MM.1S (cell line): ENCODE data around the gene REL.
"Not testable (repeated sequence)": the region's sequence is repeated elsewhere in the genome, so short reads cannot be mapped to it uniquely, and the experiment has no call there.

Experiments used
- DNase-seq: peaks from one replicate; pipeline ENCODE4 v3.0.0-alpha.2; 2015
- H2AFZ ChIP-seq: fragments of 300-600 bp; sonication (generic); 2 replicates; pipeline ENCODE4 v1.6.0; 2016; ENCODE audit warnings: antibody characterized with exemption, low read length
- H3F3A ChIP-seq: fragments of 300-600 bp; sonication (generic); 2 replicates; pipeline ENCODE4 v1.6.1; 2016; ENCODE audit warnings: mild to moderate bottlenecking, antibody characterized with exemption, low read length, moderate library complexity, mixed read lengths; ENCODE audit not compliant: insufficient read depth
- H3K27ac ChIP-seq: fragments of 300-600 bp; sonication (generic); 2 replicates; pipeline ENCODE4 v1.5.1; 2016; ENCODE audit warnings: mild to moderate bottlenecking, low read length
- H3K27me3 ChIP-seq: fragments of 300-600 bp; sonication (generic); replicated peaks from 2 replicates; pipeline ENCODE4 v1.6.0; 2016; ENCODE audit warnings: low read length; ENCODE audit not compliant: insufficient read depth
- H3K36me3 ChIP-seq: fragments of 300-600 bp; sonication (generic); replicated peaks from 2 replicates; pipeline ENCODE4 v1.6.1; 2016; ENCODE audit warnings: mild to moderate bottlenecking, low read length, mixed read lengths; ENCODE audit not compliant: insufficient read depth
- H3K4me1 ChIP-seq: fragments of 300-600 bp; sonication (generic); 2 replicates; pipeline ENCODE4 v1.6.1; 2016; ENCODE audit warnings: low read length, mixed read lengths
- H3K4me2 ChIP-seq: fragments of 300-600 bp; sonication (generic); 2 replicates; pipeline ENCODE4 v1.6.0; 2016; ENCODE audit warnings: low read depth, low read length
- H3K4me3 ChIP-seq: fragments of 300-600 bp; sonication (generic); 2 replicates; pipeline ENCODE4 v1.5.1; 2016; ENCODE audit warnings: low read length, mixed read lengths
- H3K79me2 ChIP-seq: fragments of 300-600 bp; sonication (generic); 2 replicates; pipeline ENCODE4 v1.6.1; 2016; ENCODE audit warnings: mixed run types, low read length, mixed read lengths
- H3K9ac ChIP-seq: fragments of 300-600 bp; sonication (generic); 2 replicates; pipeline ENCODE4 v1.6.1; 2016; ENCODE audit warnings: low read length, mixed read lengths
- H3K9me2 ChIP-seq: fragments of 300-600 bp; sonication (generic); replicated peaks from 2 replicates; pipeline ENCODE4 v1.6.1; 2016; ENCODE audit warnings: mild to moderate bottlenecking, low read length, mixed read lengths; ENCODE audit not compliant: insufficient read depth
- H3K9me3 ChIP-seq: fragments of 300-600 bp; sonication (generic); replicated peaks from 2 replicates; pipeline ENCODE4 v1.6.1; 2016; ENCODE audit warnings: mild to moderate bottlenecking, low read length, mixed read lengths; ENCODE audit not compliant: insufficient read depth
- H4K20me1 ChIP-seq: fragments of 300-600 bp; sonication (generic); 2 replicates; pipeline ENCODE4 v1.6.1; 2016; ENCODE audit warnings: mild to moderate bottlenecking, low read length, moderate library complexity, mixed read lengths; ENCODE audit not compliant: insufficient read depth
- EZH2 ChIP-seq: fragments of 300-600 bp; sonication (generic); optimal IDR thresholded peaks from 2 replicates; pipeline ENCODE3; 2017; ENCODE audit warnings: low read depth, mild to moderate bottlenecking, antibody characterized with exemption, low read length, mixed read lengths
- EZH2phosphoT487 ChIP-seq: fragments of 300-600 bp; sonication (generic); IDR thresholded peaks from 2 replicates; pipeline ENCODE4 v1.6.1; 2018; ENCODE audit warnings: antibody characterized with exemption, low read length
- TF ChIP-seq, protein P1 (sequence below): fragments of 300-600 bp; sonication (generic); IDR thresholded peaks from 2 replicates; pipeline ENCODE4 v1.5.1; 2016; ENCODE audit warnings: antibody characterized with exemption, low read length, mixed read lengths

Gene REL

DNA sequence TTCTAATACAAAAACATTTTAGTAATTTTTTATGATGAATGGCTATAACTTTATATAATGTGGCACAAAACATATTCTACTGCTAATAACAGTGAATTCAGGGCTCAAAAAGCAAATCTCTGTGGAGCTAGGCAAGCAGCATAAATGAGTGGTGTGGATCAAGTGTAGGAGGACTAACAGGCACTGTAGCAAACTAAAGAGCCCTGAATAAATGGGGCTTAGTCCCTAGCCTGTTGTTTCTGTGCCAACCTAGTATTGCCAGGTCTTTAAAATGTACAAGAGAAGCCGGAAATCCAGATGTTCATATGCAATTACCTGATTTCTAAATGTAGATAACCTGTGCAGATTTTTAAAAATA, 18.5 kb downstream of the REL start:
- no peaks in the 10 kb centered on the region for H3K36me3 ChIP-seq

DNA sequence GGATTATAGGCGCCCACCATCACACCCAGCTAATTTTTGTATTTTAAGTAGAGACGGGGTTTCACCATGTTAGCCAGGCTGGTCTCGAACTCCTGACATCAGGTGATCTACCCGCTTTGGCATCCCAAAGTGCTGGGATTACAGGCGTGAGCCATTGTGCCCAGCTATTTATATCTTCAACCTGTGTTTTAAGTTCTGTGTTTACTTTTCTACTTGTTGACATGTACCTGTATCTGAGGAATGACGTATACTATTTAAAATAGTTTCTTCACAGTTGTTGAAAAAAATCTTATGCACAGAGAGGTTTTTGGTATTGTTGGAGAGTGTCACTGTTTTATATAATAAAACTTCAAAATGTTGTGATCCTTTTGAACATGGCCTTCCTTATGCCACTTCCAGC, 19.9 kb downstream of the REL start:
- H3K9me3 ChIP-seq, DNase-seq, H4K20me1 ChIP-seq, H2AFZ ChIP-seq, H3K4me2 ChIP-seq, H3K4me1 ChIP-seq, H3F3A ChIP-seq, H3K4me3 ChIP-seq, H3K27me3 ChIP-seq, H3K9me2 ChIP-seq, H3K79me2 ChIP-seq, H3K36me3 ChIP-seq, H3K27ac ChIP-seq, H3K9ac ChIP-seq: not testable (repeated sequence)

More for the DNA sequence above, 18.5 kb downstream of the REL start:
- no peaks in the 10 kb centered on the region for H3K9me3 ChIP-seq
- no peak overlapping the region for H3K4me3 ChIP-seq
- no peaks in the 10 kb centered on the region for H3F3A ChIP-seq
- H3K4me1 ChIP-seq: no peaks in the 10 kb centered on the region
- no peaks in the 10 kb centered on the region for H4K20me1 ChIP-seq
- no peak overlapping the region for H3K27ac ChIP-seq
- H2AFZ ChIP-seq: no peak overlapping the region
- DNase-seq: no peak
- H3K4me2 ChIP-seq: no peak overlapping the region
- TF ChIP-seq EZH2 (no peak), EZH2phosphoT487 (no peak)
- TF ChIP-seq, protein P1, sequence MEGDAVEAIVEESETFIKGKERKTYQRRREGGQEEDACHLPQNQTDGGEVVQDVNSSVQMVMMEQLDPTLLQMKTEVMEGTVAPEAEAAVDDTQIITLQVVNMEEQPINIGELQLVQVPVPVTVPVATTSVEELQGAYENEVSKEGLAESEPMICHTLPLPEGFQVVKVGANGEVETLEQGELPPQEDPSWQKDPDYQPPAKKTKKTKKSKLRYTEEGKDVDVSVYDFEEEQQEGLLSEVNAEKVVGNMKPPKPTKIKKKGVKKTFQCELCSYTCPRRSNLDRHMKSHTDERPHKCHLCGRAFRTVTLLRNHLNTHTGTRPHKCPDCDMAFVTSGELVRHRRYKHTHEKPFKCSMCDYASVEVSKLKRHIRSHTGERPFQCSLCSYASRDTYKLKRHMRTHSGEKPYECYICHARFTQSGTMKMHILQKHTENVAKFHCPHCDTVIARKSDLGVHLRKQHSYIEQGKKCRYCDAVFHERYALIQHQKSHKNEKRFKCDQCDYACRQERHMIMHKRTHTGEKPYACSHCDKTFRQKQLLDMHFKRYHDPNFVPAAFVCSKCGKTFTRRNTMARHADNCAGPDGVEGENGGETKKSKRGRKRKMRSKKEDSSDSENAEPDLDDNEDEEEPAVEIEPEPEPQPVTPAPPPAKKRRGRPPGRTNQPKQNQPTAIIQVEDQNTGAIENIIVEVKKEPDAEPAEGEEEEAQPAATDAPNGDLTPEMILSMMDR: no peak
- H3K79me2 ChIP-seq: no peaks in the 10 kb centered on the region
- H3K9me2 ChIP-seq: no peaks in the 10 kb centered on the region
- H3K9ac ChIP-seq: no peak overlapping the region
- no peaks in the 10 kb centered on the region for H3K27me3 ChIP-seq

DNA sequence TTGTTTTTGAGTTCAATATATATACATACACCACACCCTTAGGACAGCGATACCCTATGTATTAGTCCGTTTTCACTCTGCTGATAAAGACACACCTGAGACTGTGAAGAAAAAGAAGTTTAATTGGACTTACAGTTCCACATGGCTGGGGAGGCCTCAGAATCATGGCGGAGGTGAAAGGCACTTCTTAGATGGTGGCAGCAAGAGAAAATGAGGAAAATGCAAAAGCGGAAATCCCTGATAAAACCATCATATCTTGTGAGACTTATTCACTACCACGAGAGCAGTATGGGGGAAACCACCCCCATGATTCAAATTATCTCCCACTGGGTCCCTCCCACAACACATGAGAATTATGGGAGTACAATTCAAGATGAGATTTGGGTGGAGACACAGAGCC, 24.5 kb downstream of the REL start:
- H3K27ac ChIP-seq, H3F3A ChIP-seq, H3K4me1 ChIP-seq, H3K79me2 ChIP-seq, H3K9me3 ChIP-seq, DNase-seq, H3K36me3 ChIP-seq, H3K9me2 ChIP-seq, H3K27me3 ChIP-seq, H3K4me3 ChIP-seq, H3K4me2 ChIP-seq, H3K9ac ChIP-seq, H4K20me1 ChIP-seq, H2AFZ ChIP-seq: not testable (repeated sequence)

DNA sequence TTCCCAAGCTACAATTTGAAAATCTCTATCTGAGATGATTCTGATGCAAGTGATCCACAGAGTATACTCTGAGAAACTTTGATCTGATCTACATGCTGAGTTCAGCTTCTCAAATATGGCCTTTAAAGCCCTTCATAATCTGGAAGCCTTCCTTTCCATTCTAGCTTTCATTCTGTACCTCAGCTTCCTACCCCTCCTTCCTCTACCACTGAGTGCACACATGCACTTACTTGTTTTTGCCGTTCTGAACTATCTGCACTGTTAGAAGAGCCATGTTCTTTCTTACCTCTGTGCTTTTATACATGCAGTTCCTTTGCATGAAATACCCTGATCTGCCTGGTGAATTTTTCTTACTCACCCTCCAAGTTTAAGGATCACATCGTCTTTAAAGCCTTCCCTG, 25.0 kb downstream of the REL start:
- Histone ChIP-seq H4K20me1 (no peaks in the 10 kb centered on the region), H3K9ac (no peak overlapping the region), H3K36me3 (no peaks in the 10 kb centered on the region), H3K4me2 (no peak overlapping the region), H3K9me3 (no peaks in the 10 kb centered on the region), H3K4me3 (no peak overlapping the region), H3K4me1 (no peaks in the 10 kb centered on the region), H3K79me2 (no peaks in the 10 kb centered on the region), H3K9me2 (no peaks in the 10 kb centered on the region), H3F3A (no peaks in the 10 kb centered on the region), H2AFZ (no peak overlapping the region), H3K27me3 (no peaks in the 10 kb centered on the region), H3K27ac (no peak overlapping the region)
- DNase-seq: no peak
- TF ChIP-seq EZH2 (no peak), EZH2phosphoT487 (no peak)
- TF ChIP-seq, protein P1: no peak
